SH-SY5Y (cell line): ENCODE measurements around the gene RXFP2.
A peak's percentile ranks its signal among the peaks of the same experiment; 100 is the strongest.

Experiments used
- GATA2 ChIP-seq: IDR thresholded peaks from 2 replicates; pipeline ENCODE4 v1.6.1; 2011; ENCODE audit warnings: mild to moderate bottlenecking, low read depth, low read length
- GATA3 ChIP-seq: IDR thresholded peaks from 2 replicates; pipeline ENCODE4 v1.6.1; 2011; ENCODE audit warnings: low read depth, mild to moderate bottlenecking, low read length, moderate library complexity

Gene RXFP2, protein sequence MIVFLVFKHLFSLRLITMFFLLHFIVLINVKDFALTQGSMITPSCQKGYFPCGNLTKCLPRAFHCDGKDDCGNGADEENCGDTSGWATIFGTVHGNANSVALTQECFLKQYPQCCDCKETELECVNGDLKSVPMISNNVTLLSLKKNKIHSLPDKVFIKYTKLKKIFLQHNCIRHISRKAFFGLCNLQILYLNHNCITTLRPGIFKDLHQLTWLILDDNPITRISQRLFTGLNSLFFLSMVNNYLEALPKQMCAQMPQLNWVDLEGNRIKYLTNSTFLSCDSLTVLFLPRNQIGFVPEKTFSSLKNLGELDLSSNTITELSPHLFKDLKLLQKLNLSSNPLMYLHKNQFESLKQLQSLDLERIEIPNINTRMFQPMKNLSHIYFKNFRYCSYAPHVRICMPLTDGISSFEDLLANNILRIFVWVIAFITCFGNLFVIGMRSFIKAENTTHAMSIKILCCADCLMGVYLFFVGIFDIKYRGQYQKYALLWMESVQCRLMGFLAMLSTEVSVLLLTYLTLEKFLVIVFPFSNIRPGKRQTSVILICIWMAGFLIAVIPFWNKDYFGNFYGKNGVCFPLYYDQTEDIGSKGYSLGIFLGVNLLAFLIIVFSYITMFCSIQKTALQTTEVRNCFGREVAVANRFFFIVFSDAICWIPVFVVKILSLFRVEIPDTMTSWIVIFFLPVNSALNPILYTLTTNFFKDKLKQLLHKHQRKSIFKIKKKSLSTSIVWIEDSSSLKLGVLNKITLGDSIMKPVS

DNA sequence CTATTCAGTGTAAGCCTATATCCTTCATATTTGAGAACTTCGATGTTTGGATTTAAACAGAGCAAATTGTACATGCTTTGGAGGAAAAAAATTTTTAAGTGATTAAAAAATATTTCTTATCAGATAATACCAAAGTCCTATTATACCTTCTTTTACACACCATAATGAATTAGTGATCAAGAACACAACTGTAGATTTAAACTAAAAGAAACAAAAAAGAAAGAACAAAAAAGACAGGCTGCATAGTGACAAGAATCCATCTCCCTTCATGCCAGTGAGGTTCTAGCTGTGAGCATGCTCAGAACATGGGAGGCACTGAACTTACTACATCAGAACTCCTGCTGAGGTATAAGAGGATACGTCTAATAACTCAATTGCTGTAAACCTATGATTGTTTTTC is at the start of gene RXFP2:
Gene RXFP2 (plus strand): TSS at position 301 of the 400 bp plus-strand sequence. CDS start 87 bp downstream, at position 388.
- TF ChIP-seq GATA2 (no peak), GATA3 (no peak)

DNA sequence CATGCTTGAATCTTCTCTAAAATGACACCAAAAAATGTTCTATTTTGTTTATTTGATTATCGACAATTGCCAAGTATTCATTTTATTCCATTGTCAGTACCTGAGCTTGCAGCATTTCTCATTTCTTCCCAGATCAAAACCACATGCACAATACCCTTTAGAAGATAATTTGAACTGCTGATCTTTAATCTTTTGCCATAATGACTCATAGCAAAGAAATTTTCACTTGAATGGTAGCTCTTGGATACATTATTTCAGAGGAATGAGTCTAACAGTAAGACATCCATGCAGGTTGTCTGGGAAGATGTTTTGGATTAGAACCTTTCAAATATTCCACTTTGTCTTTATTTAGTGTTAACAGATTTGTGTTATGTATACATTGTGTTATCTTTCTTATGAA is 42.0 kb upstream of the RXFP2 start:
- no peak for TF ChIP-seq GATA2
- TF ChIP-seq GATA3 = no peak

- TF ChIP-seq GATA3 (no peak), GATA2 (no peak)
Observed at GRCh38 chr13:31699650-31700049, 39.7 kb upstream of the RXFP2 start.

DNA sequence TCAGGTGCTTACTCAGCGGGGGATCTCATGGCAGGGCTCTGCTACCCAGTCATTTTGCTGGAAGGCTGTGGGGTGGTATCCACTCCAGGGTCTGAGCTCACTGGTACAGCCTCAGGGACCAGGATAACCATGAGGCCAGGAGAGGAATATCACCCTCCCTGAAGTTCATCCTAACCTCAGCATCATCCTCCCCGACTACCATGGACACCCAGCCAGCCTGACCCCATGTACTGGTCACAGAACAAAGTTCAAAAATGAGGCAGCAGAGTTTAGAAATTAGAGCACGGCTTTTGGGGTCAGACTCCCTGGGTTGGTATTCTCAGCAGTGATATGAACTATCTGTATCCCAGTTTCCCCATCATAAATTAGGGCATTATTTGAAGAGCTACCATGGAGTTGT is 35.5 kb upstream of the RXFP2 start:
- TF ChIP-seq GATA3 = no peak
- TF ChIP-seq GATA2 = no peak

DNA sequence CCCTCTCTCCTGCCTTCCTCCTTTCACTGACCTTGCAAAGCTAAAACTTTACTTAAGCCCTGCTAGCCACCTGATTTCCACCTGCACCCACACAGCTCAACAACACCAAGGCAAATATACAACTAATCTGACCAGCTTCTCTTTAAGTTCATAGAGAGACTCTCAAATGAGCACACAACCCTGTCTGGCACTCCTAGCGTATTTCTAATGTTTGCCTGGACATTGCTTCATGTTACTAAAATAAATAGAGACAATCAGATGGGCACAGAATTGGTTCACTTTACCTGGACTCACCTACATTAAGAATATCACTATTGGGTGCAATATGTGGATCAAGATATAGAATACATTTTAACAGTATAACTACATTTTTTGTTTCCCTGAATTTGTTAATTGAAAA is 33.2 kb upstream of the RXFP2 start:
- TF ChIP-seq GATA3 = no peak
- TF ChIP-seq GATA2 = no peak

- no peak for TF ChIP-seq GATA2
- no peak for TF ChIP-seq GATA3
Observed at GRCh38 chr13:31717583-31717982, 21.7 kb upstream of the RXFP2 start.

DNA sequence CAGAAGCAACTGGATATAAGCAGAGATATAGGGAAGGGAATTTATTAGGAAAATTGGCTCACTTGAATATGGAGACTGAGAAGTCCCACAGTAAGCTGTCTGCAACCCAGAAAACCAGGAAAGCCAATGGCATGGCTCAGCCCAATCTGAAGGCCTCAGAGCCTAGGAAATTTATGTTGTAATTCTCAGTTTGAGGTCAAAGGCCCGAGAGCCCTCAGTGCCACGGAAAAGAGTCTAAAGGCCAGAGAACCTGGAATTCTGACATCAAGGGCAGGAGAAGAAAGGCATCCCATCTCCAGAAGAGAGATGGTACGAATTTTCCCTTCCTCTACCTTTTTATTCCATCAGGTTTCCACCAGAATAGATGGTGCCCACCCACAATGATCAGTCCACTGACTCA is 20.1 kb upstream of the RXFP2 start:
- TF ChIP-seq GATA3 = no peak

DNA sequence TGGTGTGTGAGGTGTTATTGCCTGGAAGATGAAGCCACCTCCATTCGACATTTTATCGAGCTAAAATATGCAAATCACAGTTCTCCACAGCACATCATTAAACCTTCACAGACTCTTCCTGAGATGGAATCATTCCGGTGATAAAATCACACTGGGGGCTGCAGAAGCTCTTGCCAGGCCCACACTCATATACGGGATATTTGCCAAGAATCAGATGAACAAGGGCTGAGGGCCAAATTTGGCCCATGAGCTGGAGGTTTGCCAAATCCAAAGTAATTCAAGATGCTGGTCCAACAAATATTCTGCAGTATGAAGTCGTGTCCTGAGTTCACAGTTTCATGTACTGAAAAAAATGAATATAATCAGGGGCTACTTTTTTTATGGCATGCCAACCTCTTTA is 16.7 kb upstream of the RXFP2 start:
- TF ChIP-seq GATA2 (peak; percentile 99), GATA3 (peak; percentile 95)

GRCh38 chr13:31725841-31726240 is 13.5 kb upstream of the RXFP2 start:
- TF ChIP-seq GATA2 = no peak
- TF ChIP-seq GATA3 = no peak

GRCh38 chr13:31731921-31732320 is 7.4 kb upstream of the RXFP2 start:
- no peak for TF ChIP-seq GATA3
- TF ChIP-seq GATA2 = no peak

- TF ChIP-seq GATA2 = peak; percentile 79
- peak; percentile 41; the same call in 1 of the 2 replicates for TF ChIP-seq GATA3
Observed at GRCh38 chr13:31733066-31733465, 6.3 kb upstream of the RXFP2 start.

DNA sequence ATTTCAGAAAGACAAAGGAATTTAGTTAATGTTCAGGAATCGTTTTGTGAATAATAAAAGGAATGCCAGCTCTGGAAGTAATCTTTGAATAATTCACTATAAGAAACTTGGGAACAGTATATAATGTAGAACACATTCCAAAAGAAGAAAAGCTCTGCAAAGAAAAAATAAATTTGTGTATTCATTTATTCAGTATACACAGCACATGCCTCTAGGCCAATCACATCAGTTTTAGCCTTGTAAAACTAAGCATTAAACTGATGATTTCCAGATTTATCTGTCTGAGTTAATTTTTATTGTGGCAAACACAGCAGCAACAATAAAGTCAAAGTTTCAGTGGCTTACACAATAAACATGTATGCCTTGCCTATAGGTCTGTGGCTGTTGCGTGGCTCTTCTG is 5.7 kb upstream of the RXFP2 start:
- TF ChIP-seq GATA3 = no peak
- no peak for TF ChIP-seq GATA2

- TF ChIP-seq GATA3 = no peak
- TF ChIP-seq GATA2 = no peak
Observed at GRCh38 chr13:31742097-31742734, 2.9 kb downstream of the RXFP2 start.

GRCh38 chr13:31747291-31747690 is 8.0 kb downstream of the RXFP2 start:
- TF ChIP-seq GATA3 (no peak), GATA2 (no peak)
